ENCODE results near the gene CYP51A1. TPM values are rescaled to one million over a fixed set of nuclear protein-coding genes. Genes with fewer than 3 reads are reported as not detected.
A peak's percentile ranks its signal among the peaks of the same experiment; 100 is the strongest.
"Not testable (repeated sequence)": the region's sequence is repeated elsewhere in the genome, so short reads cannot be mapped to it uniquely, and the experiment has no call there.

Gene CYP51A1
- total RNA-seq, 1 experiment from 2014 or later: 99.5 TPM

DNA sequence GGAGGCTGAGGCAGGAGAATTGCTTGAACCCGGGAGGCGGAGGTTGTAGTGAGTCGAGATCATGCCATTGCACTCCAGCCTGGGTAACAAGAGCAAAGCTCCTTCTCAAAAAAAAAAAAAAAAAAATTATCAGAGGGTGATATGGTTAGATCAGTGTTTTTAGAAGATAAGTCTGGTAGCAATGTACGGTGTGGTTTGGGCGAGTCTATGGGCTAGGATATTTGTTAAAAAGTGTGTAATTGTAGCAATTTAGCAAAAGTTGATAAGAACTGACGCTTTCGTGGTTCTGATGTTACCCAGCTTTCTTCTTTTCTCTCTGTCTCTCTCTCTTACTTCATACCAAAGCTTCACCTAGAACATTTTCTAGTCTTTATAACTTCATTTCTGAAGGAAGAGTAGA lies 6.9 kb upstream of the CYP51A1 start:
- no peaks in the 10 kb centered on the region for H3K27me3 ChIP-seq (ENCODE audit: control insufficient read depth, insufficient read depth, low read length)
- no peaks in the 10 kb centered on the region for H3K36me3 ChIP-seq (replicated peaks; ENCODE audit: control insufficient read depth, insufficient read depth, low read length)
- DNase-seq: no peak
- H3K4me3 ChIP-seq (ENCODE audit: insufficient read depth, low read depth, low read length): no peak overlapping the region

DNA sequence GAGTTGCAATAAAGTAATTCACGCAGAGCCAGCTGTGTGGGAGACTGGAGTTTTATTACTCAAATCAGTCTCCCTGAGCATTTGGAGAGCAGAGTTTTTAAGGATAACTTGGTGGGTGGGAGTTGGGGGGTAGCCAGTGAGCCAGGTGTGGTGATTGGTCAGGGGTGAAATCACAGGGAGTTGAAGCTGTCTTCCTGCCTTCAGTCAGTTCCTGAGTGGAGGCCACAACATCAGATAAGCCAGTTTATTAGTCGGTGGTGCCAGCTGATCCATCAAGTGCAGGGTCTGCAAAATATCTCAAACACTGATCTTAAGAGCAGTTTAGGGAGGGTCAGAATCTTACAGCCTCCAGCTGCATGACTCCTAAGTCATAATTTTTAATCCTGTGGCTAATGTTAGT lies 3.3 kb upstream of the CYP51A1 start:
- no peak for DNase-seq
- Histone ChIP-seq H3K27me3 (ENCODE audit: control insufficient read depth, insufficient read depth, low read length) (no peaks in the 10 kb centered on the region), H3K36me3 (replicated peaks; ENCODE audit: control insufficient read depth, insufficient read depth, low read length) (no peaks in the 10 kb centered on the region), H3K4me3 (ENCODE audit: insufficient read depth, low read depth, low read length) (no peak overlapping the region)

DNA sequence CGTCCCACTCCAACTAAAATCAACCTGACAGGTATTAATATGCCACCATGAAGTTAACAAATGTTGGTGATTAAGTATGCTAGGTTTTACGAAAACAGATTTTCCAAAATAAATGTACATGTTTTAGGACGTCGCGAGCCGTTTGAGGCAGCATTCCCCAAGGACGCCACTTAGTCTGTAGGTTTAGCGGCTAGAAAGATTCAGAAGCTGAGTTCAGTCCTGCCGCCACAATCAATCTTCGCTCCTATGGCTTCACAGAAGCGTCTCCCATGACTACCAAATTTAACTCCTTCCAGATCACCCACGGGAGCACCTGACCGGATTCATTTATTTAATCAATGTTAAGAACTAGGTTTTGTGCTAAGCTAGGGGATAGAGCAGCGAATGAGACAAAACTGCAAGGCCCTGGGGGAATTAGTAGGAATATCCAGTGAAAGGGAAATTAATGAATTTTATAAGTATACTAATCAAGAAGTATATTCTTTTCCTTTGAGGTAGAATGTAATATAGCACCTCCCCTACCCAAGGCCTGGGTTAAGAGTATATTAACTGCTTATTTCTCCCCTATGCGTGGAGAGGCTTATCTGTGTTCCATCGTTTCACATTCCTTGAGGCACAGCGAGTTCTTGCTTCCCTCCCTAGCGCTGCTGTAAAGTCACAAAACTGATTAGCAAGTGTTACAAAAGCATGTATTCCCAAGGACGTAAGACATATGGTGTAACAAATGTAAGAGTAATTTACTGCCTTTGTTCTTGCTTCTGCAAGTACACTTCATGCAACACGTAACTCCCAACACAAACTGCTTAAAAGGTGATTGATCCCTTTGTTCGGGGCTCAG lies 994 bp upstream of the CYP51A1 start:
- no peaks in the 10 kb centered on the region for H3K27me3 ChIP-seq (ENCODE audit: control insufficient read depth, insufficient read depth, low read length)
- peak; percentile 25 for DNase-seq
- H3K4me3 ChIP-seq (ENCODE audit: insufficient read depth, low read depth, low read length): peak overlapping the region; percentile 88
- peaks cover 1% of the 10 kb centered on the region; the same call in 1 of the 2 replicates for H3K36me3 ChIP-seq (replicated peaks; ENCODE audit: control insufficient read depth, insufficient read depth, low read length)

DNA sequence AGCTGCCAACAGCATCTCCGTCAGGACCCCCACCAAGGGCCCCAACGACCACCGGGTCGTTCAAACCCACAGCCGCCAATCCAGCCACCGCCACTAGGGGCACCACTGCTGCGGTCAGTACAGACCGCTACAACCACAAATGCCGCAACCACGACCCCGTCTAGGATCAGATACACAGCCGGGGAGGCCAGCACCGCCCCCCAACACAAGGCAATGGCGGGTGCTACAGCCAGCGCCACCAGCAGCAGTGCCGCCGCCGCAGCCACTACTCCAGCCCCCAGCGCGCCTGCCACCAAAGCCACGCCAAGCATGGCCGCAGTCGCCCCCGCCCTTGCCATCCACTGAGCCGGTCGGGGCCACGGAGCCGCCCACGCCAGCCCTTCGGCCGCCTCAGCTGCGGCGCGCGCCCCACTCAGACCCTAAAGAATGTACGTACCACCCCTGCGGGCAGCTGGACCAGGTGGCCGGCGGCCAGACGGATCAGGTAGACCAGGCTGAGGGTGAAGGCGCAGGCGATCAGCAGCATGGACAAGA lies 473 bp downstream of the CYP51A1 start:
- peak overlapping the region; percentile 88 for H3K4me3 ChIP-seq (ENCODE audit: insufficient read depth, low read depth, low read length)
- H3K36me3 ChIP-seq (replicated peaks; ENCODE audit: control insufficient read depth, insufficient read depth, low read length): peaks cover 5% of the 10 kb centered on the region
- peak; percentile 87 for DNase-seq

DNA sequence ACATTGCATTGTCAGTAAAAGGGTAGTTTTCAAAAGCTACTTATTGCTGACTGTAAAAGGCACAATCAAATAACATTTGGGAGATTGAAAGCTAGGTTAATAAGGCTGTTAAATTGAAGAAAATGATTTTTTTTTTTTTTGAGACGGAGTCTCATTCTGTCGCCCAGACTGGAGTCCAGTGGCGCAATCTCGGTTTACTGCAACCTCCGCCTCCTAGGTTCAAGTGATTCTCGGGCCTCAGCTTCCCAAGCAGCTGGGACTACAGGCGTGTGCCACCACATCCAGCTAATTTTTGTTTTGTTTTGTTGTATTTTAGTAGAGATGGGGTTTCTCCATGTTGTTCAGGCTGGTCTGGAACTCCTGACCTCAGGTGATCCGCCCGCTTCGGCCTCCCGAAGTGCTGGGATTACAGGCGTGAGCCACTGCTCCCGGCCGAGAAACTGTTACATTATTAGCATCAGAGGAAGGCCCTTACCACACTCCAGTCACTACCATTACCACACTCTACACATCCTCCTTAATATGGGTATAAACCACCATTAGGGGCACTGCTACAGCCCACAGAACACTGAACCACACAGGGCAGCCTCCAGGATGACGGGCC lies 1.0 kb downstream of the CYP51A1 start:
- Histone ChIP-seq H3K4me3 (ENCODE audit: insufficient read depth, low read depth, low read length) (peak overlapping the region; percentile 88), H3K36me3 (replicated peaks; ENCODE audit: control insufficient read depth, insufficient read depth, low read length) (peaks cover 8% of the 10 kb centered on the region), H3K27me3 (ENCODE audit: control insufficient read depth, insufficient read depth, low read length) (no peaks in the 10 kb centered on the region)
- DNase-seq: no peak

More for the DNA sequence above, 473 bp downstream of the CYP51A1 start:
- no peaks in the 10 kb centered on the region for H3K27me3 ChIP-seq (ENCODE audit: control insufficient read depth, insufficient read depth, low read length)

DNA sequence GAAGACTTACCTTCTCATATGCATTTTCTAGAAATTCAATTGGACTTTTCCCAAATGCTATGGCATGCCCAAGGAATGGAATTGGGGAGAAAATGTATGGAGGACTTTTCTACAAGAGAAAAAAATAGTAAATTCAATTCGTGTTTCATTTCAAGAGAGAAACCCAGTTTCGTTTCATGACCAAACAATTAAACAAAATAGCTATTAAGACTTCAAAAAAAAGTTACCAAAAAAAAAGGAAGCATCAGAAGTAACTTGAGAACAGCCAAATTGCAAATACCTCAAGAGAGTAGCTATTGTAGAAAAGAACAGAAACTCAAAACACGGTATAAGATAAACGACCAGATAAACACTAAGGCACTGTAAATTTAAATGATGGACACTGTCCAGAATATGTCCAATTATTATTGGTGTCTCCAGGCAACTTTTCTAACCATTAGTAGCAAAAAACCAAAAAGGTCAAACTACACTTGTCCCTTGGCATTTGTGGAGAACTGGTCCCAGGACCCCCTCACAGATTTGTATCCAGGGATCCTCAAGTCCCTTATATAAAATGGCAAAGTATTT lies 2.4 kb downstream of the CYP51A1 start:
- no peak for DNase-seq
- Histone ChIP-seq H3K36me3 (replicated peaks; ENCODE audit: control insufficient read depth, insufficient read depth, low read length) (peaks cover 12% of the 10 kb centered on the region), H3K27me3 (ENCODE audit: control insufficient read depth, insufficient read depth, low read length) (no peaks in the 10 kb centered on the region), H3K4me3 (ENCODE audit: insufficient read depth, low read depth, low read length) (no peak overlapping the region)

DNA sequence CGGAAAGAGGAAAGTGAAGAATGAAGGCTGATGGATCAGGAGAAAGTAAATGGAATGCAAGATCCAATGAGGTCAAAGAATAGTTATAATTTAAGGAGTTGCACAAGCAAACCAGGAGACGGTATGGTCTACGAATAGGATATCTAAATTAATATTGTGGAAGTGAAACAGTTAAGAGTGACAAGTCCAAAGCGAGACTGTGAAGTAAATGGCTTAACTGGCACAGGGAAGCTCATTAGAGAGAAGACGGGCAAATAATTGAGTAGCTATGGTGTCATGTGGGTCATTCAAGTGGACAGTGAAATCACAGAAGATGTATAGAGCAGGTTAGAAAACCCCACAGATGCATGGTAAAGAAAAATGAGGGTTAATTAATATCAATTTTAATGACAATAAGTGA lies 3.2 kb downstream of the CYP51A1 start:
- H3K27me3 ChIP-seq (ENCODE audit: control insufficient read depth, insufficient read depth, low read length): no peaks in the 10 kb centered on the region
- no peak overlapping the region for H3K4me3 ChIP-seq (ENCODE audit: insufficient read depth, low read depth, low read length)
- peaks cover 13% of the 10 kb centered on the region for H3K36me3 ChIP-seq (replicated peaks; ENCODE audit: control insufficient read depth, insufficient read depth, low read length)
- DNase-seq: no peak

DNA sequence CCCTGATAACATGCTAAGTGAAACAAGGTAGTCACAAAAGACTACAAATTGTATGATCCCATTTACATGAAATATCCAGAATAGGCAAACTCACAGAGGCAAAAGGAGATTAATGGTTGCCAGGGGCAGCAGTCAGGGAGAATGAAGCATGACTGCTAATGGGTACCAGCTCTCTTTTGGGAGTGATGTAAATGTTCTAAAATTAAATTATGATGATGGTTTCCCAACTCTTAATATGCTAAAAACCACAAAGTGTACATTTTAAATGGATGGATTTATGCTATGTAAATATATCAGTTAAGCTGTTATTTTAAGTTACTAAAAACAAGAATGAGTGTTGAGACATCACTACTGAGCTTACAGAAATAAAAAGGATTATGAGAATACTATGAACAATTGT lies 12.6 kb downstream of the CYP51A1 start:
- peaks cover 22% of the 10 kb centered on the region for H3K36me3 ChIP-seq (replicated peaks; ENCODE audit: control insufficient read depth, insufficient read depth, low read length)
- H3K4me3 ChIP-seq (ENCODE audit: insufficient read depth, low read depth, low read length): no peak overlapping the region
- no peak for DNase-seq
- H3K27me3 ChIP-seq (ENCODE audit: control insufficient read depth, insufficient read depth, low read length): no peaks in the 10 kb centered on the region

DNA sequence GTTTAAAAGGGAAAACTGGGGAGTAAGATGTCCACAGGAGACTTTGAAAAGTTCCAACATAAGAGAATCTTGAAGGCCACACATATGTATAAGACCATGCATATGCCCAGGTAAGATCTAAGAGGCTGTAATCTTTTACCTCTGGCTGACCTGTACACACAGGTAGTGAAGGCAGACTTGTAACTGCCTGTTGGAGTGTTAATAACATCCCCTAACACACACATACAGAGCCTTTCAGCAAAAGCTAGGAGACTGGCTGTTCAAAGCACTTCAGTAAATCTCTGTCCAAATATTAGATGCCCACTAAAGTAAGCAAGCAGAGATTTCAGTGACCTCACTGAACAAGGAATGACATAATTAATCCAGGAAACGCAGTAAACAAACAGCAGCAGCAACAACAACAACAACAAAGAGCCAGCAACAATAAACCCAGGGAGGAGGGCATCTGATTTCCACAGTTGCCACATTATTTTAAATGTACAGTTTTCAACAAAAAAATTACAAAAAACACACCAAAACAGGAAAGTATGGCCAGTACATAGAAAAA lies 15.0 kb downstream of the CYP51A1 start:
- Histone ChIP-seq H3K36me3 (replicated peaks; ENCODE audit: control insufficient read depth, insufficient read depth, low read length) (peaks cover 16% of the 10 kb centered on the region), H3K27me3 (ENCODE audit: control insufficient read depth, insufficient read depth, low read length) (no peaks in the 10 kb centered on the region)
- no peak for DNase-seq

DNA sequence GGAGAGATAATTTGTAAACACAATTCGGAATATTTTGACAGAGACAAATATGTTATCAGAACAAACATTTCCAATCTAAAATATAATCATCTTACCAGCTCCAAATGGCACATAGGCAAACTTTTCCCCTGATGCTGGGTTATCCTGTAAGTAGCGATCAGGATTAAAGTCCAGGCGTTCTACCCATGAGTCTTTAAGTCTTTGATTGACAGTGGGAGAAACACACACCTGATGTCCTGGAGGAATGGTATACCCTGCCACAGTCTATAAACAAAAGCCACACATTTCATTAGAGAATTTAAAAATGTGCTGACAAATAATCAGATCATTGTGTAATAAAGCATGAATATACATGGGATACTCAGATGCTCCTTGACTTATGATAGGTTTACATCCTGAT lies 17.3 kb downstream of the CYP51A1 start:
- Histone ChIP-seq H3K36me3 (replicated peaks; ENCODE audit: control insufficient read depth, insufficient read depth, low read length) (peaks cover 6% of the 10 kb centered on the region), H3K27me3 (ENCODE audit: control insufficient read depth, insufficient read depth, low read length) (no peaks in the 10 kb centered on the region), H3K4me3 (ENCODE audit: insufficient read depth, low read depth, low read length) (no peak overlapping the region)
- DNase-seq: no peak

More for the DNA sequence above, 15.0 kb downstream of the CYP51A1 start:
- H3K4me3 ChIP-seq (ENCODE audit: insufficient read depth, low read depth, low read length): no peak overlapping the region

DNA sequence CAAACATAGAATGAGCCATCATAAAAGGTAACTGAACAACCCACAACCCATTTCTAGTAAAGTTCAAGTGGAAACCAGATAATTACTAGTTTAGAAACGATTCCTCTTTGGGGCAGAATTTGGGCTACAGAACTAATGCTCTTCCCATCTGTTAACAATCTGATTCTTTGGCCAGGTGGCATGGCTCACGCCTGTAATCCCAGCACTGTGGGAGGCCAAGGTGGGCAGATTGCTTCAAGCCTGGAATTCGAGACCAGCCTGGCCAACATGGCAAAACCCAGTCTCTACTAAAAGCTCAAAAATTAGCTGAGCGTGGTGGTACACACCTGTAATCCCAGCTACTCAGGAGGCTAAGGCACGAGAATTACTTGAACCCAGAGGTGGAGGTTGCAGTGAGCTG lies 18.5 kb downstream of the CYP51A1 start:
- no peak overlapping the region for H3K4me3 ChIP-seq (ENCODE audit: insufficient read depth, low read depth, low read length)
- no peaks in the 10 kb centered on the region for H3K27me3 ChIP-seq (ENCODE audit: control insufficient read depth, insufficient read depth, low read length)
- H3K36me3 ChIP-seq (replicated peaks; ENCODE audit: control insufficient read depth, insufficient read depth, low read length): peaks cover 6% of the 10 kb centered on the region
- DNase-seq: no peak

DNA sequence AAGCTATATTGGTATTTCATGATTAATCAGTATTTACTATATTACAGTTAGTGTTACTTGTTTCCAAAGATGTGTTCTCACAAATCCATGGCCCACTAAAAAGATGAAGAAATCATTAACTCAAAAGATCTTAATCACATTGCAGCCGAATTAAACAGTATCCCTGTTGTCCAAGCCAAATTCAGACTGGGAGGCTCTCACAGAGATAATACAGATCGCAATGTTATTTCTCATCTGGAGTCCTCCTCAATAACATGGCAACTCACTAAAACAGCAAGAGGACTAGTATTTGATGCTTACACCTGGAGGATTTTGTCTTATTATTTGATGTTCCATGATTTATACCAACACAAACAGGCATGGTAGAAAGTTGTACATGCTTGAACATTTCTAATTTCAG lies 23.4 kb downstream of the CYP51A1 start:
- peaks cover 2% of the 10 kb centered on the region for H3K36me3 ChIP-seq (replicated peaks; ENCODE audit: control insufficient read depth, insufficient read depth, low read length)
- DNase-seq: no peak
- H3K4me3 ChIP-seq (ENCODE audit: insufficient read depth, low read depth, low read length): no peak overlapping the region

DNA sequence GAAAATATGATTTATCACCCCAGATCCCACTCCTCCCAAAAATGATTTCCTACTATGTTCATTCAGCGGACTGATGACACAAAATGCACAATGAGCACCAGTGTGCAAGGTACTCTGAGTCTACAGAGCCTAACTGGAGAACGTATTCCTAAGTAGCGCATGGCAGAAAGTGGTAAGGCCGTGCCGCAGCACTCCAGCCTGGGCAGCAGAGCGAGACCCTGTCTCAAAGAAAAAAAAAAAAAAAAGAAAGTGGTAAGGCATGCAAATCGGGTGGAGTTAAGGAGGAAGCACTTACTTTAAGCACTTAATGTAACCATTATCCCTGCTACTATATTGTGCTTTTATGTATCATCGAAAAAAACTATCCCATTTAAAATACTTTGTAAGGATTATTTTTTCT lies 25.5 kb downstream of the CYP51A1 start:
- no peaks in the 10 kb centered on the region for H3K27me3 ChIP-seq (ENCODE audit: control insufficient read depth, insufficient read depth, low read length)
- H3K4me3 ChIP-seq (ENCODE audit: insufficient read depth, low read depth, low read length): no peak overlapping the region
- no peaks in the 10 kb centered on the region; the same call in 1 of the 2 replicates for H3K36me3 ChIP-seq (replicated peaks; ENCODE audit: control insufficient read depth, insufficient read depth, low read length)
- no peak for DNase-seq

More for the DNA sequence above, 23.4 kb downstream of the CYP51A1 start:
- no peaks in the 10 kb centered on the region for H3K27me3 ChIP-seq (ENCODE audit: control insufficient read depth, insufficient read depth, low read length)

DNA sequence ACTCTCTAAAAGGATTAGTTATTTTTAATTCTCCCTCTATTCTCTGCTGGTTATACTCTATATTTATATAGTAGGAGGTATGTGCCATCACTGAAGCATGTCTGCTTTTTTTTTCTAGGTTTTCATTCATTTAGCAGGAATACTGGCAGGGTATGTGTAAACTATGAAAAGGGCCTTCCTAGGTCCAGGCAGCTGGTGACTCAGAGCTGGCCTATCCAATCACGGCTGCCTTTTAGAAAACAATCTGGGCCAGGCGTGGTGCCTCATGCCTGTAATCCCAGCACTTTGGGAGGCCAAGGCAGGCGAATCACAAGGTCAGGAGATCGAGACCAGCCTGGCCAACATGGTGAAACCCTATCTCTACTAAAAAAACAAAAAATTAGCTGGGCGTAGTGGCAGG lies 31.4 kb downstream of the CYP51A1 start:
- H3K4me3 ChIP-seq (ENCODE audit: insufficient read depth, low read depth, low read length); DNase-seq; H3K36me3 ChIP-seq (replicated peaks; ENCODE audit: control insufficient read depth, insufficient read depth, low read length); H3K27me3 ChIP-seq (ENCODE audit: control insufficient read depth, insufficient read depth, low read length): not testable (repeated sequence)

Measured in H7 (cell line).